22Rv1 (cell line): ENCODE results near the gene ACTMAP.

Experiments
- H3K27ac ChIP-seq: fragments of 450-650 bp; 2 replicates; pipeline ENCODE4 v1.5.1; 2017
- ZFX ChIP-seq: fragments of 450-650 bp; IDR thresholded peaks from 2 replicates; pipeline ENCODE4 v1.6.1; 2017; ENCODE audit warnings: antibody characterized with exemption, borderline replicate concordance
- TF ChIP-seq, protein P1 (sequence below): fragments of 450-650 bp; IDR thresholded peaks from 2 replicates; pipeline ENCODE4 v1.5.1; 2017; ENCODE audit warnings: mild to moderate bottlenecking

Gene ACTMAP, protein sequence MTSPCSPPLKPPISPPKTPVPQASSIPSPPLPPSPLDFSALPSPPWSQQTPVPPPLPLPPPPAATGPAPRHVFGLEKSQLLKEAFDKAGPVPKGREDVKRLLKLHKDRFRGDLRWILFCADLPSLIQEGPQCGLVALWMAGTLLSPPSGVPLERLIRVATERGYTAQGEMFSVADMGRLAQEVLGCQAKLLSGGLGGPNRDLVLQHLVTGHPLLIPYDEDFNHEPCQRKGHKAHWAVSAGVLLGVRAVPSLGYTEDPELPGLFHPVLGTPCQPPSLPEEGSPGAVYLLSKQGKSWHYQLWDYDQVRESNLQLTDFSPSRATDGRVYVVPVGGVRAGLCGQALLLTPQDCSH

GRCh38 chr19:40750058-40750873 lies at the start of gene ACTMAP:
Gene ACTMAP, minus strand, starts transcription at chr19:40750477. Its CDS starts 674 bp downstream, at chr19:40749803.
- TF ChIP-seq, protein P1, sequence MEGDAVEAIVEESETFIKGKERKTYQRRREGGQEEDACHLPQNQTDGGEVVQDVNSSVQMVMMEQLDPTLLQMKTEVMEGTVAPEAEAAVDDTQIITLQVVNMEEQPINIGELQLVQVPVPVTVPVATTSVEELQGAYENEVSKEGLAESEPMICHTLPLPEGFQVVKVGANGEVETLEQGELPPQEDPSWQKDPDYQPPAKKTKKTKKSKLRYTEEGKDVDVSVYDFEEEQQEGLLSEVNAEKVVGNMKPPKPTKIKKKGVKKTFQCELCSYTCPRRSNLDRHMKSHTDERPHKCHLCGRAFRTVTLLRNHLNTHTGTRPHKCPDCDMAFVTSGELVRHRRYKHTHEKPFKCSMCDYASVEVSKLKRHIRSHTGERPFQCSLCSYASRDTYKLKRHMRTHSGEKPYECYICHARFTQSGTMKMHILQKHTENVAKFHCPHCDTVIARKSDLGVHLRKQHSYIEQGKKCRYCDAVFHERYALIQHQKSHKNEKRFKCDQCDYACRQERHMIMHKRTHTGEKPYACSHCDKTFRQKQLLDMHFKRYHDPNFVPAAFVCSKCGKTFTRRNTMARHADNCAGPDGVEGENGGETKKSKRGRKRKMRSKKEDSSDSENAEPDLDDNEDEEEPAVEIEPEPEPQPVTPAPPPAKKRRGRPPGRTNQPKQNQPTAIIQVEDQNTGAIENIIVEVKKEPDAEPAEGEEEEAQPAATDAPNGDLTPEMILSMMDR = no peak
- no peak for TF ChIP-seq ZFX
- H3K27ac ChIP-seq = peak within 1 kb of the TSS; percentile 97

DNA sequence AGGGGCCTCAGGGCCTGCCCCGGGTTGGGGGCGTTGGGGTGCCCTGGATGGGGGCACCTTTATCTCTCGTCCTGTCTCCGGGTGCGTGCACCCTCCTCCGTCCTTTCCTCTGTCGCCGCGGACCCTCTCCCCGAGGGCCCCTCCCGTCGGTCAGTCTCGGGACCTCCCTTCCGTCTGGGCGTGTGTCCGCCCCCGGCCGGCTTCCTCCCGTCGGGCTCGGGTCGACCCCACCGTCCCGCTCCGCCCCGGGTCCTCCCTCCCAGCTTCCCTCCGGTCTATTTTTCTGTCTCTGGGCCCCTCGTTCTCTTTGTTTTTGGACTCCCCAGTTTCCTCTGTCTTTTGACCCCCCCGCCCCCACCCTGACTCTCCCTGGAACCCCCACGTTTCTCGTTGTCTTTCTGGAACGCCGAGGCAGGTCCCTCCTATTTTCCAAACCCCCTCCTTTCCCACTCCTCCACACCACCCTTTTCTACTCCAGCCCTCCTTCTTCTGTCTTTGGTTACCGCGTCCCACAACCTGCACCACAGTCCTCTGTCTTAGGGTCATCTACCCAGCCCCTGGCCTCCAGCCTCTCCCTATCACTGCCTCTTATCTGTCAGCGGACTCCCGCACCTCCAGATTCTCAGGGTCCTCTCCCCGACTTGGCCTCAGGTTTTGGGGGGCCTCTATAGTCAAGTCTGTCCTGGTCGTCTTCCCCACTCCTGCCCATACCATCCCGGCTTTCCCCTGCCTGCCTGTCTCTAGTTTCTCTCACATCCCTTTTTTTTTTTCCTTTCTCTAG lies 49.5 kb upstream of the ACTMAP start:
- TF ChIP-seq, protein P1 = no peak
- no peak for TF ChIP-seq ZFX
- H3K27ac ChIP-seq = peak overlapping the region; percentile 85

GRCh38 chr19:40798683-40799557 lies 48.6 kb upstream of the ACTMAP start, which contains the start of gene EGLN2:
Gene EGLN2, plus strand, starts transcription at chr19:40799191. Its CDS starts 1,382 bp downstream, at chr19:40800573.
- H3K27ac ChIP-seq = peak within 1 kb of the TSS; percentile 85
- TF ChIP-seq ZFX = no peak
- TF ChIP-seq, protein P1 = no peak; the same call in 1 of the 2 replicates

DNA sequence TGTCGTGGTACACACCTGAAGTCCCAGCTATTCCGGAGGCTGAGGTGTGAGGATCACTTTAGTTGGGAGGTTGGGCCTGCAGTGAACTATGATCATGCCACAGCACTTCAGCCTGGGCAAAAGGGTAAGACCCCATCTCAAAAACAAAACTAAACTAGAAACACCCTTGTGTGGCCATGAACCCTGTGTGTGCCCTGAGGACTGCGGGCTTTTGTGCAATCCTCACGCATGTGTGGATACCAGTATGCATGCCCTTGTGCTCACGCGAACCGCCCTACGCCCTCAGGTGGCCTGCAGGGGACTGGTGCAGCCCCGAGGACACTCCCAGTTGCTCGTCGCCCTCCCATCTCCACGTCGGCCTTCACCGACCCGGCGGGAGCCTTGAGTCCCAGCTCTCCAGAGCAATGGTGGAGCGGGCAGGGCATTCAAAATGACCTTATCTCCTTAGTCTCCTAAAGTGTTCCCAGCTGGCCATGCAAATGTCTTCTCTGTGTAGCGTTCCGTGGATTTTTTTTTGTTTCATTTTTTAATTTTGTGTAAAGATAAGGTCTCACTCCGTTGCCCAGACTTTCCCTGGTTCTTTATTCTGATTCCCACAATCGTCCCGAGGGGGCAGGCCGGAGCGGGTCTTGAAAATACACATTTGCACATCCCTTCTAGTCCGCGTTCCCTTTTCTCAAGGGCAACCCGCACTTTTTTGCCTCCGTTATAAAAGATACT lies 47.8 kb upstream of the ACTMAP start:
- peak overlapping the region; percentile 85 for H3K27ac ChIP-seq
- no peak for TF ChIP-seq ZFX
- TF ChIP-seq, protein P1 = peak; percentile 55

DNA sequence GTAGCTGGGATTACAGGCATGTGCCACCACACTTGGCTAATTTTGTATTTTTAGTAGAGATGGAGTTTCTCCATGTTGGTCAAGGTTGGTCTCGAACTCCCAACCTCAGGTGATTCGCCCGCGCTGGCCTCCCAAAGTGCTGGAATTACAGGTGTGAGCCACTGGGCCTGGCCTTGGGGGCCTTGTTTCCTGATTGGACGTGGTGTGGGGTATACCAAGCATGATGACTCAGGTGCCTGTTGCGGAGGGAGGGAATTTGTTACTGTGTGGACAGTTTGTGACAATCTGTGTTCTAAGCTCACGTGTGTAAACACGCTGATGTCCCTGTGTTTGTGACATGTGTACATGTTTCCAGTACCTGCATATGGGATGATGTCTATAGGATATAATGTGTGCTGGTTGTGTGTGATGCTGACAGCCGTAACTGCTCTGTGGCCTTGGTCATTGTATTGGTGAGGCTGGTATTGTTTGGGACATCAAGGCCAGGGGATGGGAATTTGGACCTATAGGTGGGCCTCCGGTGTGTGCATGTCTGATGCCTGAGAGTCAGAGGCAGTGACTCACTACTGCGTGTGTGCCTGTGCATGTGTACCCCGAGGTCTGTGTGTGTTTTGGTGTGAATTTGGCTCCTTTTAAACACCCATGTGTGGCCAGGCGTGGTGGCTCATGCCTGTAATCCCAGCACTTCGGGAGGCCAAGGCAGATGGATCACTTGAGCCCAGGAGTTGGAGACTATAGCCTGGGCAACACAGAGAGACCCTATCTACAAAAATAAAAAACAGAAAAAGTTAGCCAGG lies 47.1 kb upstream of the ACTMAP start:
- peak overlapping the region; percentile 85 for H3K27ac ChIP-seq
- TF ChIP-seq, protein P1 = no peak
- TF ChIP-seq ZFX = no peak
